ENCODE results near the gene ANAPC13.

ANAPC13 gene

DNA sequence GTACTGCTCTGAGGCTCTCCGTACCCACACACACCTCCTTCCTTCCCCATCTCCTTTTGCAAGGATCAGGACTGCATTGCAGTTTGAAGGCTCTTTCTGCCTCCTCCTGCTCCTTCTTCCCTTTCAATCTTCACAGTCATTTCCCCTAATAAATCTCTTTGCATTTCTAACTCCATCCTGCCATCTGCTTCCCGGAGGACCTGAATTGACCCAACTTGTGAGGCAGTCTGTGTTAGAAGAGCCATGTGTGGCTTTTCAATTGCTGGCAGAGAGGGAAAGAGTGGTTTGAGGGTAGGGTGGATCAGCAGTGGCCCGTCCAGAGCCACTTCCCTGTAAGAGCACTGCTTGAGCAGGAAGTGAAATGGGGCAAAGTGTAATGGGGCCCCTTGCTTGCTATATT is 35.8 kb downstream of the ANAPC13 start:
- TF ChIP-seq, protein P1, sequence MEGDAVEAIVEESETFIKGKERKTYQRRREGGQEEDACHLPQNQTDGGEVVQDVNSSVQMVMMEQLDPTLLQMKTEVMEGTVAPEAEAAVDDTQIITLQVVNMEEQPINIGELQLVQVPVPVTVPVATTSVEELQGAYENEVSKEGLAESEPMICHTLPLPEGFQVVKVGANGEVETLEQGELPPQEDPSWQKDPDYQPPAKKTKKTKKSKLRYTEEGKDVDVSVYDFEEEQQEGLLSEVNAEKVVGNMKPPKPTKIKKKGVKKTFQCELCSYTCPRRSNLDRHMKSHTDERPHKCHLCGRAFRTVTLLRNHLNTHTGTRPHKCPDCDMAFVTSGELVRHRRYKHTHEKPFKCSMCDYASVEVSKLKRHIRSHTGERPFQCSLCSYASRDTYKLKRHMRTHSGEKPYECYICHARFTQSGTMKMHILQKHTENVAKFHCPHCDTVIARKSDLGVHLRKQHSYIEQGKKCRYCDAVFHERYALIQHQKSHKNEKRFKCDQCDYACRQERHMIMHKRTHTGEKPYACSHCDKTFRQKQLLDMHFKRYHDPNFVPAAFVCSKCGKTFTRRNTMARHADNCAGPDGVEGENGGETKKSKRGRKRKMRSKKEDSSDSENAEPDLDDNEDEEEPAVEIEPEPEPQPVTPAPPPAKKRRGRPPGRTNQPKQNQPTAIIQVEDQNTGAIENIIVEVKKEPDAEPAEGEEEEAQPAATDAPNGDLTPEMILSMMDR (conservative IDR thresholded peaks at IDR 0.05; ENCODE audit: low read length) = no peak
- TF ChIP-seq EZH2phosphoT487 (IDR thresholded peaks at IDR 0.05; ENCODE audit: borderline replicate concordance) = no peak
- H3K4me2 ChIP-seq (ENCODE audit: low read depth, low read length, poor library complexity, severe bottlenecking) = no peak overlapping the region
- peaks cover 7% of the 10 kb centered on the region for H3K4me1 ChIP-seq (ENCODE audit: insufficient read depth, low read length, poor library complexity, severe bottlenecking)
- H3K9me3 ChIP-seq (ENCODE audit: insufficient read depth, low read depth, low read length) = peaks cover 5% of the 10 kb centered on the region; the same call in 1 of the 2 replicates
- H2AFZ ChIP-seq (ENCODE audit: low read length) = peak overlapping the region; percentile 67
- H3K9ac ChIP-seq (ENCODE audit: low read depth, low read length, poor library complexity, severe bottlenecking) = no peak overlapping the region
- H3K79me2 ChIP-seq (ENCODE audit: insufficient read depth, low read length) = no peaks in the 10 kb centered on the region
- H4K20me1 ChIP-seq (ENCODE audit: insufficient read depth, low read length, poor library complexity, severe bottlenecking) = no peaks in the 10 kb centered on the region
- no peaks in the 10 kb centered on the region for H3K9me2 ChIP-seq (replicated peaks; ENCODE audit: low read depth, low read length)
- no peaks in the 10 kb centered on the region for H3K27me3 ChIP-seq (ENCODE audit: insufficient read depth, low read length, poor library complexity, severe bottlenecking)
- no peaks in the 10 kb centered on the region for H3F3A ChIP-seq (ENCODE audit: low read depth)
- no peak overlapping the region for H3K4me3 ChIP-seq (ENCODE audit: low read length, poor library complexity, severe bottlenecking)
- H3K36me3 ChIP-seq (ENCODE audit: insufficient read depth, low read length) = no peaks in the 10 kb centered on the region

- peak overlapping the region; percentile 67; the same call in 1 of the 2 replicates for H2AFZ ChIP-seq (ENCODE audit: low read length)
- no peaks in the 10 kb centered on the region for H4K20me1 ChIP-seq (ENCODE audit: insufficient read depth, low read length, poor library complexity, severe bottlenecking)
- H3K4me2 ChIP-seq (ENCODE audit: low read depth, low read length, poor library complexity, severe bottlenecking) = no peak overlapping the region
- no peaks in the 10 kb centered on the region for H3F3A ChIP-seq (ENCODE audit: low read depth)
- H3K27me3 ChIP-seq (ENCODE audit: insufficient read depth, low read length, poor library complexity, severe bottlenecking) = no peaks in the 10 kb centered on the region
- no peaks in the 10 kb centered on the region for H3K9me2 ChIP-seq (replicated peaks; ENCODE audit: low read depth, low read length)
- no peak overlapping the region for H3K9ac ChIP-seq (ENCODE audit: low read depth, low read length, poor library complexity, severe bottlenecking)
- no peaks in the 10 kb centered on the region for H3K79me2 ChIP-seq (ENCODE audit: insufficient read depth, low read length)
- no peak overlapping the region for H3K4me3 ChIP-seq (ENCODE audit: low read length, poor library complexity, severe bottlenecking)
- no peaks in the 10 kb centered on the region for H3K36me3 ChIP-seq (ENCODE audit: insufficient read depth, low read length)
- H3K4me1 ChIP-seq (ENCODE audit: insufficient read depth, low read length, poor library complexity, severe bottlenecking) = peaks cover 7% of the 10 kb centered on the region
- no peak for TF ChIP-seq EZH2phosphoT487 (IDR thresholded peaks at IDR 0.05; ENCODE audit: borderline replicate concordance)
- TF ChIP-seq, protein P1 (conservative IDR thresholded peaks at IDR 0.05; ENCODE audit: low read length) = peak; percentile 47
- H3K9me3 ChIP-seq (ENCODE audit: insufficient read depth, low read depth, low read length) = peaks cover 5% of the 10 kb centered on the region; the same call in 1 of the 2 replicates
Observed at GRCh38 chr3:134449277-134449676, 36.5 kb downstream of the ANAPC13 start.

DNA sequence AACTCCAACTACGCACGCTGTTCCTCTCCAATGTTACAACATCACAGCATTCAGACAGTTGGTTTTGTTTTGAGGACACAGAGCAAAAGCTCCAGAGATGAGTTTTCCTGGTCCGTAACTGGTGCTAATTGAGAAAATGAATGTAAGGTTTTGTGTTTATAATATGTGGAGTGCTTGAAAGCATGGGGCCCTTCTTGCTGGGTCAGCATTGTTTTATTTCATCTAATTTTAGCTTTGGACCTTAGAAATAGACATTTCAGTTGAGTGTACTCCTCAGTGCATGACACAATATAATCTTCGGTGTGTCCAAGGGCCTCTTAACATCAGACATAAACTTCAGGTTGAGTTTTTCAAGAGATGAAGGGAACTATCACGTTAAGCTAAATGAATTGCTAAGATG is 37.1 kb downstream of the ANAPC13 start:
- Histone ChIP-seq H3K4me1 (ENCODE audit: insufficient read depth, low read length, poor library complexity, severe bottlenecking) (peaks cover 7% of the 10 kb centered on the region), H3K36me3 (ENCODE audit: insufficient read depth, low read length) (no peaks in the 10 kb centered on the region), H3K27me3 (ENCODE audit: insufficient read depth, low read length, poor library complexity, severe bottlenecking) (no peaks in the 10 kb centered on the region), H3F3A (ENCODE audit: low read depth) (no peaks in the 10 kb centered on the region), H3K79me2 (ENCODE audit: insufficient read depth, low read length) (no peaks in the 10 kb centered on the region), H3K4me2 (ENCODE audit: low read depth, low read length, poor library complexity, severe bottlenecking) (no peak overlapping the region), H3K9me2 (replicated peaks; ENCODE audit: low read depth, low read length) (no peaks in the 10 kb centered on the region), H3K4me3 (ENCODE audit: low read length, poor library complexity, severe bottlenecking) (no peak overlapping the region), H2AFZ (ENCODE audit: low read length) (no peak overlapping the region), H3K9me3 (ENCODE audit: insufficient read depth, low read depth, low read length) (peaks cover 5% of the 10 kb centered on the region; the same call in 1 of the 2 replicates), H4K20me1 (ENCODE audit: insufficient read depth, low read length, poor library complexity, severe bottlenecking) (no peaks in the 10 kb centered on the region), H3K9ac (ENCODE audit: low read depth, low read length, poor library complexity, severe bottlenecking) (no peak overlapping the region)
- no peak for TF ChIP-seq EZH2phosphoT487 (IDR thresholded peaks at IDR 0.05; ENCODE audit: borderline replicate concordance)
- TF ChIP-seq, protein P1 (conservative IDR thresholded peaks at IDR 0.05; ENCODE audit: low read length) = no peak
